Effector memory CD8-positive, alpha-beta T cell (primary cell): Measurements from ENCODE around the gene VPS16.

ENCODE experiments used
- ATAC-seq: fragments of 150-1000 bp; cut with Tn5 transposase; replicated peaks from 2 replicates; pipeline ENCODE4 v1.10.0; 2021; ENCODE audit warnings: mild to moderate bottlenecking, moderate library complexity
- DNase-seq, 3 experiments: peaks; one replicate each; pipeline ENCODE4 v3.0.0; 2021
- H3K27ac Mint-ChIP-seq, 2 donors: one replicate each; pipeline ENCODE4 v1.8.0; 2022; ENCODE audit warnings: mild to moderate bottlenecking in 2 of 2, mixed read lengths in 2 of 2, moderate library complexity in 2 of 2
- H3K27me3 Mint-ChIP-seq, 2 donors: one replicate each; pipeline ENCODE4 v1.8.0; 2022; ENCODE audit warnings: mixed read lengths in 2 of 2
- H3K36me3 Mint-ChIP-seq: one replicate; pipeline ENCODE4 v1.8.0; 2022; ENCODE audit warnings: mild to moderate bottlenecking, moderate library complexity, mixed read lengths; ENCODE audit not compliant: insufficient read depth
- H3K4me1 Mint-ChIP-seq, 2 donors: one replicate each; pipeline ENCODE4 v1.8.0; 2022; ENCODE audit warnings: low read depth in 2 of 2, mixed read lengths in 2 of 2
- H3K4me3 Mint-ChIP-seq, 2 donors: one replicate each; pipeline ENCODE4 v1.8.0; 2022; ENCODE audit warnings: mild to moderate bottlenecking in 2 of 2, mixed read lengths in 2 of 2, moderate library complexity in 2 of 2
- H3K9me3 Mint-ChIP-seq, 2 donors: one replicate each; pipeline ENCODE4 v1.8.0; 2022; ENCODE audit warnings: mixed read lengths in 2 of 2

The VPS16 gene

GRCh38 chr20:2873010-2873746 lies 32.6 kb downstream of the VPS16 start, which contains the start of gene PTPRA:
TSS of gene PTPRA (plus strand) at chr20:2873481. CDS start at chr20:2964278, 90,797 bp downstream.
- H3K27me3 Mint-ChIP-seq, result no peaks in the 10 kb centered on the region
- ATAC-seq (peak; percentile 90), DNase-seq (peak; percentile 90 to 95 (median 91))
- peak within 1 kb of the TSS; percentile 80 to 93 for H3K27ac Mint-ChIP-seq
- H3K4me3 Mint-ChIP-seq, result peak within 1 kb of the TSS; percentile 94 to 97
- no peaks in the 10 kb centered on the region for H3K9me3 Mint-ChIP-seq
- H3K4me1 Mint-ChIP-seq, result peaks cover 36 to 47% of the 10 kb centered on the region in 2 donors
- peaks cover 16% of the 10 kb centered on the region for H3K36me3 Mint-ChIP-seq

- peaks cover 39 to 52% of the 10 kb centered on the region in 2 donors for H3K4me1 Mint-ChIP-seq
- peak in 2 of 3 experiments; percentile 48 to 57 for DNase-seq
- peaks cover 16% of the 10 kb centered on the region for H3K36me3 Mint-ChIP-seq
- peak overlapping the region; percentile 94 to 97 for H3K4me3 Mint-ChIP-seq
- H3K9me3 Mint-ChIP-seq, result no peaks in the 10 kb centered on the region
- ATAC-seq, result peak; percentile 54
- H3K27me3 Mint-ChIP-seq, result no peaks in the 10 kb centered on the region
- peak overlapping the region; percentile 41 to 68 for H3K27ac Mint-ChIP-seq
Observed at GRCh38 chr20:2873747-2874041, 33.1 kb downstream of the VPS16 start.

- peaks cover 42 to 58% of the 10 kb centered on the region in 2 donors for H3K4me1 Mint-ChIP-seq
- no peaks in the 10 kb centered on the region for H3K27me3 Mint-ChIP-seq
- H3K27ac Mint-ChIP-seq, result peak overlapping the region; percentile 41 to 68
- no peaks in the 10 kb centered on the region for H3K9me3 Mint-ChIP-seq
- ATAC-seq (no peak), DNase-seq (no peak)
- H3K36me3 Mint-ChIP-seq, result peaks cover 16% of the 10 kb centered on the region
- peak overlapping the region; percentile 94 to 97 for H3K4me3 Mint-ChIP-seq
Observed at GRCh38 chr20:2874456-2874855, 33.9 kb downstream of the VPS16 start.

GRCh38 chr20:2875690-2876203 lies 35.2 kb downstream of the VPS16 start:
- no peak for DNase-seq
- H3K36me3 Mint-ChIP-seq, result peaks cover 17% of the 10 kb centered on the region
- H3K9me3 Mint-ChIP-seq, result no peaks in the 10 kb centered on the region
- ATAC-seq, result no peak
- no peaks in the 10 kb centered on the region for H3K27me3 Mint-ChIP-seq
- H3K4me3 Mint-ChIP-seq, result peak overlapping the region in 1 of 2 donors; percentile 94
- H3K4me1 Mint-ChIP-seq, result peaks cover 47 to 65% of the 10 kb centered on the region in 2 donors
- H3K27ac Mint-ChIP-seq, result no peak overlapping the region

- Mint-ChIP-seq H3K27ac (peak overlapping the region in 1 of 2 donors; percentile 15), H3K4me3 (no peak overlapping the region), H3K27me3 (no peaks in the 10 kb centered on the region), H3K36me3 (peaks cover 15% of the 10 kb centered on the region), H3K9me3 (no peaks in the 10 kb centered on the region), H3K4me1 (peaks cover 36 to 48% of the 10 kb centered on the region in 2 donors)
- DNase-seq (no peak), ATAC-seq (no peak)
Observed at GRCh38 chr20:2878515-2878914, 38.0 kb downstream of the VPS16 start.

- Mint-ChIP-seq H3K4me1 (peaks cover 39 to 54% of the 10 kb centered on the region in 2 donors), H3K9me3 (no peaks in the 10 kb centered on the region), H3K4me3 (no peak overlapping the region), H3K27ac (no peak overlapping the region), H3K36me3 (peaks cover 12% of the 10 kb centered on the region), H3K27me3 (no peaks in the 10 kb centered on the region)
- ATAC-seq (no peak), DNase-seq (no peak)
Observed at GRCh38 chr20:2879146-2879545, 38.6 kb downstream of the VPS16 start.

- Mint-ChIP-seq H3K4me3 (no peak overlapping the region), H3K27ac (no peak overlapping the region), H3K4me1 (peaks cover 40 to 53% of the 10 kb centered on the region in 2 donors), H3K27me3 (no peaks in the 10 kb centered on the region), H3K9me3 (no peaks in the 10 kb centered on the region), H3K36me3 (peaks cover 6% of the 10 kb centered on the region)
- ATAC-seq, result no peak
- no peak for DNase-seq
Observed at GRCh38 chr20:2880650-2881049, 40.1 kb downstream of the VPS16 start.

GRCh38 chr20:2883726-2884637 lies 43.4 kb downstream of the VPS16 start:
- ATAC-seq, result no peak
- Mint-ChIP-seq H3K36me3 (peaks cover 6% of the 10 kb centered on the region), H3K4me3 (peak overlapping the region in 1 of 2 donors; percentile 0), H3K4me1 (peaks cover 38 to 52% of the 10 kb centered on the region in 2 donors), H3K9me3 (no peaks in the 10 kb centered on the region), H3K27ac (peak overlapping the region in 1 of 2 donors; percentile 75), H3K27me3 (no peaks in the 10 kb centered on the region)
- no peak for DNase-seq

- H3K9me3 Mint-ChIP-seq, result no peaks in the 10 kb centered on the region
- H3K4me3 Mint-ChIP-seq, result peak overlapping the region; percentile 7 to 31
- ATAC-seq (no peak), DNase-seq (no peak)
- H3K27ac Mint-ChIP-seq, result peak overlapping the region in 1 of 2 donors; percentile 29
- H3K27me3 Mint-ChIP-seq, result no peaks in the 10 kb centered on the region
- H3K36me3 Mint-ChIP-seq, result no peaks in the 10 kb centered on the region
- peaks cover 48 to 70% of the 10 kb centered on the region in 2 donors for H3K4me1 Mint-ChIP-seq
Observed at GRCh38 chr20:2887715-2888114, 47.2 kb downstream of the VPS16 start.

- ATAC-seq (no peak), DNase-seq (no peak)
- H3K27ac Mint-ChIP-seq, result peak overlapping the region in 1 of 2 donors; percentile 29
- peak overlapping the region in 1 of 2 donors; percentile 7 for H3K4me3 Mint-ChIP-seq
- no peaks in the 10 kb centered on the region for H3K36me3 Mint-ChIP-seq
- H3K27me3 Mint-ChIP-seq, result no peaks in the 10 kb centered on the region
- no peaks in the 10 kb centered on the region for H3K9me3 Mint-ChIP-seq
- H3K4me1 Mint-ChIP-seq, result peaks cover 53 to 74% of the 10 kb centered on the region in 2 donors
Observed at GRCh38 chr20:2888224-2888955, 47.8 kb downstream of the VPS16 start.

GRCh38 chr20:2889209-2889608 lies 48.7 kb downstream of the VPS16 start:
- no peak for ATAC-seq
- Mint-ChIP-seq H3K4me1 (peaks cover 50 to 70% of the 10 kb centered on the region in 2 donors), H3K9me3 (no peaks in the 10 kb centered on the region), H3K36me3 (no peaks in the 10 kb centered on the region), H3K27ac (peak overlapping the region in 1 of 2 donors; percentile 27), H3K27me3 (no peaks in the 10 kb centered on the region), H3K4me3 (no peak overlapping the region)
- DNase-seq, result no peak

GRCh38 chr20:2889797-2890196 lies 49.3 kb downstream of the VPS16 start:
- no peak for DNase-seq
- no peaks in the 10 kb centered on the region for H3K36me3 Mint-ChIP-seq
- peaks cover 48 to 68% of the 10 kb centered on the region in 2 donors for H3K4me1 Mint-ChIP-seq
- no peaks in the 10 kb centered on the region for H3K27me3 Mint-ChIP-seq
- no peak overlapping the region for H3K4me3 Mint-ChIP-seq
- ATAC-seq, result no peak
- H3K27ac Mint-ChIP-seq, result peak overlapping the region; percentile 8 to 10
- no peaks in the 10 kb centered on the region for H3K9me3 Mint-ChIP-seq

GRCh38 chr20:2890742-2891141 lies 50.2 kb downstream of the VPS16 start:
- Mint-ChIP-seq H3K9me3 (no peaks in the 10 kb centered on the region), H3K27me3 (no peaks in the 10 kb centered on the region), H3K4me3 (no peak overlapping the region), H3K36me3 (peaks cover 5% of the 10 kb centered on the region), H3K27ac (peak overlapping the region in 1 of 2 donors; percentile 8), H3K4me1 (peaks cover 39 to 58% of the 10 kb centered on the region in 2 donors)
- DNase-seq (no peak), ATAC-seq (no peak)
